GDM1 (cell line): ENCODE data around the gene ZNF629.

ENCODE experiments used
- DNase-seq: peaks from one replicate; lab custom pipeline; 2025; lab: John Stamatoyannopoulos, UW

Gene ZNF629

GRCh38 chr16:30767767-30768465, 19.1 kb downstream of the ZNF629 start:
- DNase-seq: no peak

- no peak for DNase-seq
Measured at GRCh38 chr16:30766933-30767284, 20.1 kb downstream of the ZNF629 start.

GRCh38 chr16:30766206-30766932, 20.6 kb downstream of the ZNF629 start:
- DNase-seq: no peak

- no peak for DNase-seq
Measured at GRCh38 chr16:30764816-30765465, 22.1 kb downstream of the ZNF629 start.

GRCh38 chr16:30764086-30764485, 22.9 kb downstream of the ZNF629 start:
- no peak for DNase-seq

GRCh38 chr16:30762991-30763725, 23.8 kb downstream of the ZNF629 start:
- no peak for DNase-seq

GRCh38 chr16:30761928-30762902, 24.8 kb downstream of the ZNF629 start, which contains the start of the genes CFAP119 and RNF40:
Gene CFAP119, minus strand, starts transcription at chr16:30762062. Its CDS starts 314 bp downstream, at chr16:30761748.
Gene RNF40, plus strand, starts transcription at chr16:30762322. Its CDS starts 224 bp downstream, at chr16:30762546.
- peak; percentile 92 for DNase-seq

- no peak for DNase-seq
Measured at GRCh38 chr16:30761427-30761927, 25.5 kb downstream of the ZNF629 start.

- no peak for DNase-seq
Measured at GRCh38 chr16:30760577-30761426, 26.2 kb downstream of the ZNF629 start.

GRCh38 chr16:30760001-30760559, 26.9 kb downstream of the ZNF629 start:
- no peak for DNase-seq

- DNase-seq: peak; percentile 67
Measured at GRCh38 chr16:30758988-30759491, 28.0 kb downstream of the ZNF629 start.

- DNase-seq: no peak
Measured at GRCh38 chr16:30757316-30757715, 29.7 kb downstream of the ZNF629 start.

- DNase-seq: no peak
Measured at GRCh38 chr16:30756781-30757100, 30.3 kb downstream of the ZNF629 start.

GRCh38 chr16:30755955-30756780, 30.8 kb downstream of the ZNF629 start:
- DNase-seq: no peak

GRCh38 chr16:30753596-30753995, 33.4 kb downstream of the ZNF629 start:
- DNase-seq: no peak

- no peak for DNase-seq
Measured at GRCh38 chr16:30750876-30751465, 36.0 kb downstream of the ZNF629 start.

GRCh38 chr16:30750201-30750600, 36.8 kb downstream of the ZNF629 start:
- no peak for DNase-seq
